Measurements from ENCODE around the gene CD209. TPM values are rescaled to one million over a fixed set of nuclear protein-coding genes. Genes with fewer than 3 reads are reported as not detected.

Gene CD209
- total RNA-seq, 2 donors from 2014 or later: 6.8 to 14.2 TPM

DNA sequence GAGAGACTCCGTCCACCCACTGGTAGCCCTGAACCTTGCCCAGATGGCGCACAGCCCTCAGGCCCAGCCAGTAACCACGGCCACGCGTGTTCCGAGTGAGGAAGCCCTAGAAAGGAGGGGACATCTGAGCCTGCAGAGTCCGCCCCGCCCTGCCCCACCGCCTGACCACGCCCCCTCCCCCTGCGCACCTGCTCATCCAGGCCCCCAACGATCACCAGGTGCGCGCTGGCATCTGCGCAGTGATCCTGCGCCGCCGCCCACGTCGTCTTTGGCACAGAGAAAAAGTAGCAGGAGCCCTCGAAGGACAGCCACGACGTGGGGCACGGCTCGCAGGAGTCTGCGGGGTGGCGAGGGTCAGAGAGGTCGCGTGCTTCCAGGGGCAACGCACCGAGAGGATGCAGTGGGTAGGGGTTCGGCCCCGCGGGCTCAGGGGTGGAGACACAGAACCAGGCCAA is 17.5 kb downstream of the CD209 start:
- peak overlapping the region; percentile 23 for H3K4me3 ChIP-seq

DNA sequence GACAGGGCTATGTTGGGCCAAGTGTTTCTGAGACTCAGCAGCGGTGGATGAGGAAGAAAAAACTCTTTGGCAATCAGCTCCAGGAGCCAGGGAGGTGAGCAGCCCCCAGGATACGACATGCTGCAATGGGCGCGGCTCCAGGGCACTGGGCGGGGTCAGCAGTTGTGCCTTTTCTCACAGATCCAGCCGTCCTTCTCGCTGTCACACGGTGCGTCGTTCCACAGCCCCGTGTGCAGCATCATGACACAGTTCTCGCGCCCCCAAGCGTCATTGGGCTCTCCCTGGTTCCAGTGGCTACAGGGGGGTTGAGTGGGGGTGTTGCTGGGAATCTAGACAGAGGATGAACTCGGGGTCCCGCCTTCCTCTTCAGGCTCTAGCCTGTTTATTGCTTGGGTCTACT is 18.1 kb downstream of the CD209 start:
- Histone ChIP-seq H3K36me3 (no peaks in the 10 kb centered on the region), H3K4me3 (no peak overlapping the region), H3K27me3 (replicated peaks; ENCODE audit: insufficient read depth) (no peaks in the 10 kb centered on the region), H3K4me1 (ENCODE audit: control insufficient read depth in 1 of 2, low read depth in 2 of 2) (no peaks in the 10 kb centered on the region), H3K9me3 (no peaks in the 10 kb centered on the region), H3K27ac (no peak overlapping the region)
- ATAC-seq (ENCODE audit: insufficient number of reproducible peaks, low FRiP score, low read depth) (no peak), DNase-seq (ENCODE audit: low spot score) (no peak)
- TF ChIP-seq, protein P1, sequence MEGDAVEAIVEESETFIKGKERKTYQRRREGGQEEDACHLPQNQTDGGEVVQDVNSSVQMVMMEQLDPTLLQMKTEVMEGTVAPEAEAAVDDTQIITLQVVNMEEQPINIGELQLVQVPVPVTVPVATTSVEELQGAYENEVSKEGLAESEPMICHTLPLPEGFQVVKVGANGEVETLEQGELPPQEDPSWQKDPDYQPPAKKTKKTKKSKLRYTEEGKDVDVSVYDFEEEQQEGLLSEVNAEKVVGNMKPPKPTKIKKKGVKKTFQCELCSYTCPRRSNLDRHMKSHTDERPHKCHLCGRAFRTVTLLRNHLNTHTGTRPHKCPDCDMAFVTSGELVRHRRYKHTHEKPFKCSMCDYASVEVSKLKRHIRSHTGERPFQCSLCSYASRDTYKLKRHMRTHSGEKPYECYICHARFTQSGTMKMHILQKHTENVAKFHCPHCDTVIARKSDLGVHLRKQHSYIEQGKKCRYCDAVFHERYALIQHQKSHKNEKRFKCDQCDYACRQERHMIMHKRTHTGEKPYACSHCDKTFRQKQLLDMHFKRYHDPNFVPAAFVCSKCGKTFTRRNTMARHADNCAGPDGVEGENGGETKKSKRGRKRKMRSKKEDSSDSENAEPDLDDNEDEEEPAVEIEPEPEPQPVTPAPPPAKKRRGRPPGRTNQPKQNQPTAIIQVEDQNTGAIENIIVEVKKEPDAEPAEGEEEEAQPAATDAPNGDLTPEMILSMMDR (IDR thresholded peaks at IDR 0.05): no peak

More for the DNA sequence above, 17.5 kb downstream of the CD209 start:
- Histone ChIP-seq H3K27me3 (replicated peaks; ENCODE audit: insufficient read depth) (no peaks in the 10 kb centered on the region), H3K9me3 (no peaks in the 10 kb centered on the region), H3K36me3 (no peaks in the 10 kb centered on the region), H3K4me1 (ENCODE audit: control insufficient read depth in 1 of 2, low read depth in 2 of 2) (no peaks in the 10 kb centered on the region), H3K27ac (no peak overlapping the region)
- ATAC-seq (ENCODE audit: insufficient number of reproducible peaks, low FRiP score, low read depth): no peak
- TF ChIP-seq, protein P1 (IDR thresholded peaks at IDR 0.05): no peak
- DNase-seq (ENCODE audit: low spot score): no peak

DNA sequence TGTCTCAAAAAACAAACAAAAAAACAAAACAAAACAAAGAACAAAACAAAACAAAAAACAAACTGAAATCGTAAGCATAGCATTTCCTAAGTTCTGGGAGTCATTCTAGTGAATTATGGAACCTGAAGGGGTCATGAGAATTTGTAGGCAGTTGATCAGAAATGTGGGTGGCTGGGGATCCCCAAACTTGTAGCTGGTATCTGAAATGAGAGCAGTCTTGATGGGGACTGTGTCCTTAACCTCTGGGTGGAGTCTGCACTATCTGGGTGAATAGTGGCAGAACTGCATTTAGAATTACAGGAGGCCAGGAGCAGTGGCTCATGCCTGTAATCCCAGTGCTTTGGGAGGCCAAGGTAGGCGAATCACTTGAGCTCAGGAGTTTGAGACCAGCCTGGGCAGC is 21.5 kb downstream of the CD209 start:
- Histone ChIP-seq H3K36me3 (no peaks in the 10 kb centered on the region), H3K27me3 (replicated peaks; ENCODE audit: insufficient read depth) (no peaks in the 10 kb centered on the region), H3K4me1 (ENCODE audit: control insufficient read depth in 1 of 2, low read depth in 2 of 2) (no peaks in the 10 kb centered on the region), H3K9me3 (no peaks in the 10 kb centered on the region), H3K4me3 (no peak overlapping the region), H3K27ac (no peak overlapping the region)
- DNase-seq (ENCODE audit: low spot score) (no peak), ATAC-seq (ENCODE audit: insufficient number of reproducible peaks, low FRiP score, low read depth) (no peak)
- TF ChIP-seq, protein P1 (IDR thresholded peaks at IDR 0.05): no peak

DNA sequence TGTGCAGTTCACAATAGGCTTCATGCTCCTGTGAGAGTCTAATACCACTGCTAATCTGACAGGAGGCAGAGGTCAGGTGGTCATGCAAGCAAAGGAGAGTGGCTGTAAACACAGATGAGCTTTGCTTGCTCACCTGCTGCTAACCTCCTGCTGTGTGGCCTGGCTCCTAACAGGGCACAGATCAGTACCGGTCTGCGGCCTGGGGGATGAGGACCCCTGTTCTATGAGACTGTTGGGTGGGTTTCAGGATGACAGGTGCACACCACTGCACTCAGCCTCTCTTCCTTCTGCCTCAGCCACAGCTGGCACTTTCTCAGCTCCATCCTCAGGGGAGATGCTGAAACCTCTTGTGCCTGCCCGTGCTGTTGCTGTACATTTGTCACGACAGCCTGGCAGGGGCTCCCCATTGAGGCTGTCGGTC is 25.1 kb downstream of the CD209 start:
- Histone ChIP-seq H3K4me1 (ENCODE audit: control insufficient read depth in 1 of 2, low read depth in 2 of 2) (no peaks in the 10 kb centered on the region), H3K27ac (no peak overlapping the region), H3K9me3 (no peaks in the 10 kb centered on the region), H3K36me3 (no peaks in the 10 kb centered on the region), H3K27me3 (replicated peaks; ENCODE audit: insufficient read depth) (no peaks in the 10 kb centered on the region), H3K4me3 (no peak overlapping the region)
- ATAC-seq (ENCODE audit: insufficient number of reproducible peaks, low FRiP score, low read depth) (no peak), DNase-seq (ENCODE audit: low spot score) (no peak)
- TF ChIP-seq, protein P1 (IDR thresholded peaks at IDR 0.05): no peak

DNA sequence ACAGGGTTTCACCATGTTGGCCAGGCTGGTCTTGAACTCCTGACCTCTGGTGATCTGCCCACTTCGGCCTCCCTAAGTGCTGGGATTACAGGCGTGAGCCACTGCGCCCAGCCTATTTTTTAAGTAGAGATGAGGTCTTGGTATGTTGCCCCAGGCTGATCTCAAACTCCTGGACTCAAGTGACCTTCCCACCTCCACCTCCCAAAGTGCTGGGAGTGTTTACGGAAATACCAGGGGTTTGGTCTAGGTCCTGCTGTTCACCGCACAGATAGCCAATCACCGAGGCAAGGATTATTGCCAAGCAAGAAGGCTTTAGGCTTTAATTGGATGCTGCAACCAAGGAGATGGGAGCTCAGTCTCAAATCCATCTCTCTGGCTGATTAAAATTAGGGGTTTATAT is 27.0 kb downstream of the CD209 start:
- Histone ChIP-seq H3K9me3 (no peaks in the 10 kb centered on the region), H3K4me3 (no peak overlapping the region), H3K36me3 (no peaks in the 10 kb centered on the region), H3K4me1 (ENCODE audit: control insufficient read depth in 1 of 2, low read depth in 2 of 2) (no peaks in the 10 kb centered on the region), H3K27me3 (replicated peaks; ENCODE audit: insufficient read depth) (no peaks in the 10 kb centered on the region), H3K27ac (no peak overlapping the region)
- no peak for ATAC-seq (ENCODE audit: insufficient number of reproducible peaks, low FRiP score, low read depth)
- TF ChIP-seq, protein P1 (IDR thresholded peaks at IDR 0.05): no peak
- DNase-seq (ENCODE audit: low spot score): no peak
